ENCODE data around the gene USP48.

Gene USP48

DNA sequence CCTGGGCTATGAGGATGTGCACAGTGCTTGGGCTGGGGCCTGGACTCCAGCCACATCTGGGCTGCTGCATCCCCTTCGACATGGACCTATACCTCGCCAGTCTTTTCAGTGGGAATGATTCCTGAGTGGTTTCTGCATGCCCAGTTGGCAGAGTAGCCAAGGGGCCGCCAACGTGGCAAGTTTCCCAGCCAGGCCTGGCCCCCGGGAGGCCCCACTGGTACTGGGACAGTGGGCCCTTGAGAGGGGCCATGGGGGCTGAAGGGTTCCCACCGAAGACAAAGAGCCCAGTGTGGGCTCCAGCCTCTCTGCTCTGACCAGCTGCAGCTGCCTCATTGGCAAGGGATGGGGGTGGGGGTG, 129.2 kb downstream of the USP48 start:
- TF ChIP-seq CTCF (IDR thresholded peaks at IDR 0.05; ENCODE audit: borderline replicate concordance, control extremely low read depth, extremely low read depth, insufficient read depth, missing control alignments), result no peak
- in situ Hi-C loops (cut with MboI; ENCODE audit: low sequenced_read_pairs, unreplicated experiment), result no loop called here
- DNase-seq (ENCODE audit: low spot score), result no peak

DNA sequence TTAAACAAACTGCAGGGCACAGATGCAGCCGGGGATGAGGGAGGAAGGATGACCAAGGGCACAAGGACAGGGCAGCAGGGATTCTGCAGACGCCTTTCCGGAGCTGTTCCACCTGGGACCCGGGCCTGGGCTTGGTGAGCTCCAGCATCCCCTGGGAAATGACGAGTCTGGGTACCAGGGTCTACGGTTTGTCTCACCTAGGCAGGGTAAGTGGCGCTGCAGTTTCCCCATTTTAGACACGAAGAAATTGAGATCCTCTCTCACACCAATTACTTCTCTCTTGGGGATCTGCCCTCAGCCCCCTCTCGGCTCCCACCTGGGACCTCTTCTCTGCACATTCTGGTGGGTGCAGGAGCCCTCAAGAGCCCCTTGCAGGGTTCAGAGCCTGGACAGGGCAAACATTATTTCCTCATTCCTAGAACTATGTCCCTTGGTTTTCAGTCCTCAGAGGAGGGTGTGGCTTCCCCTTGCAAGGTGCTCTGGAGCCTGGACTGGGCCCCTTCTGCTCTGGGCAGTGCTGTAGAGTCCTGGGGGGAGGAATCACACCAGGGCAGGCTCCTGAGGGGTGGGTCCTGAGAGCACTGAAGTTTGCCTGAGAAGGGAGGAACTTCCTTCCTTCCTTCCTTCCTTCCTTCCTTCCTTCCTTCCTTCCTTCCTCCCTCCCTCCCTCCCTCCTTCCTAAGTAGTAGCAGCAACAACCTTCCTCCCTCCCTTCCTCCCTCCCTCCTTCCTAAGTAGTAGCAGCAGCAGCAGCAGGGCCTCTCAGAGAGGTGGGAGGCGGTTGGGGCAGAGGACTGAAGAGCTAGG, 129.8 kb downstream of the USP48 start:
- no peak for TF ChIP-seq CTCF (IDR thresholded peaks at IDR 0.05; ENCODE audit: borderline replicate concordance, control extremely low read depth, extremely low read depth, insufficient read depth, missing control alignments)
- in situ Hi-C loops (cut with MboI; ENCODE audit: low sequenced_read_pairs, unreplicated experiment), result no loop called here
- no peak for DNase-seq (ENCODE audit: low spot score)

DNA sequence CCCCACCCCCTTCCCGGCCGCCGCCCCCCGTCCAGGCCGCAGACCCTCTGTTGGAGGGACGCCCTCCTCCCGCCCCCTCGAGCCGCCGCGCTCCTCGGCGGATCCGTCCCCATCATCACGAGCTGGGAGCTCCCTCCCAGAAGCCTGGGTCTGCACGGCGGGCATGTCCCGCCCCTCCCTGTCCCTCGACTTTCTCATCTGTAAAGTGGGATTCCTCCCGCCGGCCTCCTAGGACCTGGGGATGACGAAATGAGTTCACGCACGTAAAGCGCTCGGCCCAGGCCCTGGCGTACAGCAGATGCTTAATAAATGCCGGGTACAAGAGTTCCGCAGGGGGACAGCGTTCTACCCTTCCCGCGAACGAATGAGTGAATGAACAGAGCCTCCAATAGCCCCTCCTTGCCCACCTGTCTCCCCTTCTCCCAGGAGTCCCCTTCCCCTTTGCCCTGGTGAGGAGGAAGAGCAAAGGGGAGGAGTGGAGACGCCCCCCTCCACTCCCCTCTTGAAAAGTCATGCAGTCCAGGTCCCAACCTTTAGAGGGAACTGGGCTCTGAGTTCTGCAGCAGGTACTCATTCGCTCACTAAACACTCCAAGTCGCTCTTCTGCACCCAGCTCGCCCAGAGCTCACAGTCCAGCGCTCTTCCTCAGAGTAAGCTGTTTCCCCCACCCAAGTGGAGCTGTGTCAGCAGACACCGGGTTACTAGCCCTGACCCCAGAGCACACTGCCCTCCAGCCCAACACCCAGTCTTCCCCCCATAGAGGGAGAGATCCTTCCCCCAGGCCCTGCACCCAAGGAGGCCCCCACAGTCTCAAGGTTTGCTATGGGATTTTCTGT, 130.6 kb downstream of the USP48 start:
- DNase-seq (ENCODE audit: low spot score), result no peak
- in situ Hi-C loops (cut with MboI; ENCODE audit: low sequenced_read_pairs, unreplicated experiment), result no loop called here
- no peak for TF ChIP-seq CTCF (IDR thresholded peaks at IDR 0.05; ENCODE audit: borderline replicate concordance, control extremely low read depth, extremely low read depth, insufficient read depth, missing control alignments)

DNA sequence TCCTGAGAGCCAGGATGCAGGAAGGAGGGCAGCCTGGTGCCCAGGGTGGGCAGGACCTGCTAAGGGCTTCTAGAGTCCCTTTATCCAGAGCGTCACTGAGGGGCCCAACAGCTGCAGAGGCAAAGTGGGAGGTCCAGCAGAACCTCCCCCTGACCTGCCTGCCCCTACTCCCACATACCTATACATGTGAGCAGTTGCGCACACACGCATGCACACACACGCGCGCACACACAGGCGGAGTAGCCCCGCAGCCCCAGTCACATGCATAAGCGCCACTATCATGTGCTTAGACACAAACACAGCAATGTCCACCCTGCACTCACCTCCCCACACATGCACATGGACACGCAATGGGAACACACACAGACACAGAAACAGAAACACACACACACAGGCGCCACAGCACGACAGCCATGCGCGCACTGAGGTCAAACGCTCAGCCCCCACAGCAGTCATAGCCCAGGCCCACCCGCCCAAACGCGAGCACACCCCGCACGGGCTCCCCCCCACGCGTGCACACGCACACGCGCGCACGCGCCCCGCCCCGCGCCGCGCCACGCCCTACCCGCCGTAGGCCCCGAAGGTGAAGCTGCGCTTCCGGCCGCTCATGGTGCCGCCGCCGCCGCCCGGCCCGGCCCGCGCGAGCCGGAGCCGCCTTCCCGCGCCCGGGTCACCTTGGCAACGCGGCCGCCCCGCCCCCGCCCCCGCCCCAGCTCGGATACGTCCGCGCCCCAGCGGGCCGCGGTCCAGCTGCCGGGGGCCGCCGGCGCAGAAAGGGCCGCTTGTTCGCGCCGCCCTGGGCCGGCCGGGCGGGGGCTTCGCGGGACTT, 131.5 kb downstream of the USP48 start:
- DNase-seq (ENCODE audit: low spot score), result peak; percentile 79
- in situ Hi-C loops (cut with MboI; ENCODE audit: low sequenced_read_pairs, unreplicated experiment), result no loop called here
- TF ChIP-seq CTCF (IDR thresholded peaks at IDR 0.05; ENCODE audit: borderline replicate concordance, control extremely low read depth, extremely low read depth, insufficient read depth, missing control alignments), result no peak

GRCh38 chr1:21650400-21650799, 132.5 kb downstream of the USP48 start:
- DNase-seq (ENCODE audit: low spot score), result no peak
- no peak for TF ChIP-seq CTCF (IDR thresholded peaks at IDR 0.05; ENCODE audit: borderline replicate concordance, control extremely low read depth, extremely low read depth, insufficient read depth, missing control alignments)
- in situ Hi-C loops (cut with MboI; ENCODE audit: low sequenced_read_pairs, unreplicated experiment), result no loop called here

- no peak for DNase-seq (ENCODE audit: low spot score)
- in situ Hi-C loops (cut with MboI; ENCODE audit: low sequenced_read_pairs, unreplicated experiment), result no loop called here
- TF ChIP-seq CTCF (IDR thresholded peaks at IDR 0.05; ENCODE audit: borderline replicate concordance, control extremely low read depth, extremely low read depth, insufficient read depth, missing control alignments), result no peak
These were observed 133.6 kb downstream of the USP48 start for GRCh38 chr1:21649315-21649714.
